ENCODE data around the gene GLRX.

DNA sequence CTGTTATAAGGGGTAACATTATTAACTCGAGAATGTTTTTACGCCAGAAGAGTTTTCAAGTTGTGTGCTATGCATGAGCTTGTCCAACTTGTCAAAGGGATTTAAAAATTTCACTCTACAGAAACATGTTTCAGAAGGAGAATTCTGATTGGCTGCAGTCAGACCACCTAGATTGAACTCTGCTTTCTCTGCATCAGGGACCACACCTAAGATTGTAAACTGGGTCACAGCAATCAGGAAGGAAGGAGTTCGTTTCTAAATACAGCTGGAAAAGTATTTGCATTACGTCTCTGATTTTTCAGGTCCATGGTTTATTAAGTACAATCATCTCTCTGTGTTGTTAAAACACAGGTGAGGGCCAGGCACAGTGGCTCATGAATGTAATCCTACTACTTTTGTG lies 5.8 kb downstream of the GLRX start:
- TF ChIP-seq, protein P1, sequence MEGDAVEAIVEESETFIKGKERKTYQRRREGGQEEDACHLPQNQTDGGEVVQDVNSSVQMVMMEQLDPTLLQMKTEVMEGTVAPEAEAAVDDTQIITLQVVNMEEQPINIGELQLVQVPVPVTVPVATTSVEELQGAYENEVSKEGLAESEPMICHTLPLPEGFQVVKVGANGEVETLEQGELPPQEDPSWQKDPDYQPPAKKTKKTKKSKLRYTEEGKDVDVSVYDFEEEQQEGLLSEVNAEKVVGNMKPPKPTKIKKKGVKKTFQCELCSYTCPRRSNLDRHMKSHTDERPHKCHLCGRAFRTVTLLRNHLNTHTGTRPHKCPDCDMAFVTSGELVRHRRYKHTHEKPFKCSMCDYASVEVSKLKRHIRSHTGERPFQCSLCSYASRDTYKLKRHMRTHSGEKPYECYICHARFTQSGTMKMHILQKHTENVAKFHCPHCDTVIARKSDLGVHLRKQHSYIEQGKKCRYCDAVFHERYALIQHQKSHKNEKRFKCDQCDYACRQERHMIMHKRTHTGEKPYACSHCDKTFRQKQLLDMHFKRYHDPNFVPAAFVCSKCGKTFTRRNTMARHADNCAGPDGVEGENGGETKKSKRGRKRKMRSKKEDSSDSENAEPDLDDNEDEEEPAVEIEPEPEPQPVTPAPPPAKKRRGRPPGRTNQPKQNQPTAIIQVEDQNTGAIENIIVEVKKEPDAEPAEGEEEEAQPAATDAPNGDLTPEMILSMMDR (conservative IDR thresholded peaks at IDR 0.05; ENCODE audit: low read depth, low read length): no peak
- TF ChIP-seq EZH2 (IDR thresholded peaks at IDR 0.05; ENCODE audit: borderline replicate concordance, low read depth, low read length, poor library complexity, severe bottlenecking): no peak

All from A673 (cell line).